Measurements from ENCODE around the gene SEMA4B. TPM values are rescaled to one million over a fixed set of nuclear protein-coding genes. Genes with fewer than 3 reads are reported as not detected.

Gene SEMA4B
- total and polyA plus RNA-seq, 5 donors = 16.4 to 39.6 (median 33.4) TPM

- DNase-seq = no peak
- Histone ChIP-seq H3K9me3 (ENCODE audit: control insufficient read depth, low read length) (no peaks in the 10 kb centered on the region), H3K27ac (ENCODE audit: low read length) (no peak overlapping the region)
Measured at GRCh38 chr15:90217671-90218394, 16.7 kb downstream of the SEMA4B start.

GRCh38 chr15:90219421-90220141 lies 18.5 kb downstream of the SEMA4B start:
- H3K4me3 ChIP-seq (ENCODE audit: low read length) = no peak overlapping the region
- H3K27ac ChIP-seq (ENCODE audit: low read length) = no peak overlapping the region
- H3K27me3 ChIP-seq (ENCODE audit: control insufficient read depth, insufficient read depth) = no peaks in the 10 kb centered on the region
- 65% methylated on average over 17 of the region's 17 CpGs for WGBS
- ATAC-seq = peak; percentile 21 to 65
- no peaks in the 10 kb centered on the region for H3K9me3 ChIP-seq (ENCODE audit: control insufficient read depth, low read length)
- H3K4me1 ChIP-seq (ENCODE audit: control insufficient read depth, insufficient read depth, low read length) = peaks cover 2% of the 10 kb centered on the region
- DNase-seq = peak; percentile 51 to 82 (median 78)
- intact Hi-C loops (cut with DNase I) = no loop called here

More at GRCh38 chr15:90217671-90218394, 16.7 kb downstream of the SEMA4B start:
- no peak for ATAC-seq
- H3K4me1 ChIP-seq (ENCODE audit: control insufficient read depth, insufficient read depth, low read length) = peaks cover 2% of the 10 kb centered on the region
- intact Hi-C loops (cut with DNase I) = no loop called here
- no peak overlapping the region for H3K4me3 ChIP-seq (ENCODE audit: low read length)
- no peaks in the 10 kb centered on the region for H3K27me3 ChIP-seq (ENCODE audit: control insufficient read depth, insufficient read depth)
- 72% methylated on average over 9 of the region's 9 CpGs for WGBS

GRCh38 chr15:90221246-90221900 lies 20.2 kb downstream of the SEMA4B start:
- Histone ChIP-seq H3K9me3 (ENCODE audit: control insufficient read depth, low read length) (no peaks in the 10 kb centered on the region), H3K27ac (ENCODE audit: low read length) (no peak overlapping the region), H3K4me1 (ENCODE audit: control insufficient read depth, insufficient read depth, low read length) (peaks cover 2% of the 10 kb centered on the region), H3K27me3 (ENCODE audit: control insufficient read depth, insufficient read depth) (no peaks in the 10 kb centered on the region), H3K4me3 (ENCODE audit: low read length) (no peak overlapping the region)
- 33% methylated on average over 14 of the region's 14 CpGs for WGBS
- DNase-seq (peak; percentile 85 to 93 (median 92)), ATAC-seq (peak; percentile 73 to 86)
- intact Hi-C loops (cut with DNase I) = no loop called here

- intact Hi-C loops (cut with DNase I) = no loop called here
- Histone ChIP-seq H3K4me3 (ENCODE audit: low read length) (no peak overlapping the region), H3K27me3 (ENCODE audit: control insufficient read depth, insufficient read depth) (no peaks in the 10 kb centered on the region), H3K4me1 (ENCODE audit: control insufficient read depth, insufficient read depth, low read length) (peaks cover 2% of the 10 kb centered on the region), H3K27ac (ENCODE audit: low read length) (no peak overlapping the region), H3K9me3 (ENCODE audit: control insufficient read depth, low read length) (no peaks in the 10 kb centered on the region)
- DNase-seq (no peak), ATAC-seq (no peak)
- 78% methylated on average over 2 of the region's 2 CpGs for WGBS
Measured at GRCh38 chr15:90222547-90222946, 21.4 kb downstream of the SEMA4B start.

- DNase-seq = no peak
- peaks cover 2% of the 10 kb centered on the region for H3K4me1 ChIP-seq (ENCODE audit: control insufficient read depth, insufficient read depth, low read length)
- 92% methylated on average over 22 of the region's 22 CpGs for WGBS
- no peaks in the 10 kb centered on the region for H3K9me3 ChIP-seq (ENCODE audit: control insufficient read depth, low read length)
- H3K27me3 ChIP-seq (ENCODE audit: control insufficient read depth, insufficient read depth) = no peaks in the 10 kb centered on the region
- no peak overlapping the region for H3K27ac ChIP-seq (ENCODE audit: low read length)
- intact Hi-C loops (cut with DNase I) = no loop called here
- no peak for ATAC-seq
- H3K4me3 ChIP-seq (ENCODE audit: low read length) = no peak overlapping the region
Measured at GRCh38 chr15:90223441-90224165, 22.5 kb downstream of the SEMA4B start.

GRCh38 chr15:90225047-90225446 lies 23.9 kb downstream of the SEMA4B start:
- no peaks in the 10 kb centered on the region for H3K27me3 ChIP-seq (ENCODE audit: control insufficient read depth, insufficient read depth)
- 91% methylated on average over 17 of the region's 17 CpGs for WGBS
- H3K4me1 ChIP-seq (ENCODE audit: control insufficient read depth, insufficient read depth, low read length) = peaks cover 2% of the 10 kb centered on the region
- intact Hi-C loops (cut with DNase I) = no loop called here
- H3K4me3 ChIP-seq (ENCODE audit: low read length) = no peak overlapping the region
- H3K9me3 ChIP-seq (ENCODE audit: control insufficient read depth, low read length) = no peaks in the 10 kb centered on the region
- no peak overlapping the region for H3K27ac ChIP-seq (ENCODE audit: low read length)
- DNase-seq (no peak), ATAC-seq (no peak)

GRCh38 chr15:90225504-90226234 lies 24.5 kb downstream of the SEMA4B start:
- DNase-seq = peak in 1 of 3 donors; percentile 56
- intact Hi-C loops (cut with DNase I) = no loop called here
- no peak for ATAC-seq
- Histone ChIP-seq H3K9me3 (ENCODE audit: control insufficient read depth, low read length) (no peaks in the 10 kb centered on the region), H3K27me3 (ENCODE audit: control insufficient read depth, insufficient read depth) (no peaks in the 10 kb centered on the region), H3K4me3 (ENCODE audit: low read length) (no peak overlapping the region), H3K27ac (ENCODE audit: low read length) (no peak overlapping the region), H3K4me1 (ENCODE audit: control insufficient read depth, insufficient read depth, low read length) (peaks cover 1% of the 10 kb centered on the region)
- 85% methylated on average over 18 of the region's 18 CpGs for WGBS

GRCh38 chr15:90227336-90227735 lies 26.2 kb downstream of the SEMA4B start:
- Histone ChIP-seq H3K27me3 (ENCODE audit: control insufficient read depth, insufficient read depth) (no peaks in the 10 kb centered on the region), H3K27ac (ENCODE audit: low read length) (no peak overlapping the region), H3K4me1 (ENCODE audit: control insufficient read depth, insufficient read depth, low read length) (peaks cover 2% of the 10 kb centered on the region), H3K4me3 (ENCODE audit: low read length) (no peak overlapping the region), H3K9me3 (ENCODE audit: control insufficient read depth, low read length) (no peaks in the 10 kb centered on the region)
- intact Hi-C loops (cut with DNase I) = no loop called here
- DNase-seq (peak in 1 of 3 donors; percentile 23), ATAC-seq (no peak)
- WGBS = 90% methylated on average over 7 of the region's 7 CpGs

GRCh38 chr15:90227816-90228772 lies 27.0 kb downstream of the SEMA4B start:
- Histone ChIP-seq H3K4me1 (ENCODE audit: control insufficient read depth, insufficient read depth, low read length) (peaks cover 2% of the 10 kb centered on the region), H3K4me3 (ENCODE audit: low read length) (no peak overlapping the region), H3K27me3 (ENCODE audit: control insufficient read depth, insufficient read depth) (no peaks in the 10 kb centered on the region), H3K9me3 (ENCODE audit: control insufficient read depth, low read length) (no peaks in the 10 kb centered on the region), H3K27ac (ENCODE audit: low read length) (no peak overlapping the region)
- ATAC-seq = no peak
- intact Hi-C loops (cut with DNase I) = no loop called here
- WGBS = 89% methylated on average over 38 of the region's 38 CpGs
- DNase-seq = peak in 1 of 3 donors; percentile 71
